Activated CD8-positive, alpha-beta memory T cell treated with anti-CD3 and anti-CD28 coated beads for 1 hour (primary cell): Measurements from ENCODE around the gene ENTPD8.
"Not testable (repeated sequence)": the region's sequence is repeated elsewhere in the genome, so short reads cannot be mapped to it uniquely, and the experiment has no call there.

Experiments used
- DNase-seq, 2 donors: peaks; one replicate each; pipeline ENCODE4 v3.0.0-alpha.2; 2020; ENCODE audit warnings: low read depth in 1 of 2; ENCODE audit errors: extremely low read depth in 1 of 2

ENTPD8 gene

GRCh38 chr9:137459601-137460362 is 18.6 kb upstream of the ENTPD8 start:
- DNase-seq, result no peak

- peak; percentile 79 to 95 for DNase-seq
These were observed 18.0 kb upstream of the ENTPD8 start, which contains the start of gene NSMF for GRCh38 chr9:137459152-137459600. TSS of gene NSMF (minus strand) at chr9:137459334. CDS start at chr9:137459102, 232 bp downstream.

- DNase-seq, result no peak
These were observed 17.3 kb upstream of the ENTPD8 start for GRCh38 chr9:137458194-137459151.

GRCh38 chr9:137457406-137458193 is 16.4 kb upstream of the ENTPD8 start:
- DNase-seq, result no peak

GRCh38 chr9:137456864-137457405 is 15.8 kb upstream of the ENTPD8 start:
- no peak for DNase-seq

- DNase-seq, result no peak
These were observed 15.1 kb upstream of the ENTPD8 start for GRCh38 chr9:137456061-137456863.

GRCh38 chr9:137455359-137455991 is 14.3 kb upstream of the ENTPD8 start:
- DNase-seq, result no peak

GRCh38 chr9:137454597-137455358 is 13.6 kb upstream of the ENTPD8 start:
- no peak for DNase-seq

- no peak for DNase-seq
These were observed 13.0 kb upstream of the ENTPD8 start for GRCh38 chr9:137454145-137454596.

- no peak for DNase-seq
These were observed 12.5 kb upstream of the ENTPD8 start for GRCh38 chr9:137453643-137454081.

- no peak for DNase-seq
These were observed 11.8 kb upstream of the ENTPD8 start for GRCh38 chr9:137452761-137453642.

- DNase-seq, result no peak
These were observed 11.0 kb upstream of the ENTPD8 start for GRCh38 chr9:137452006-137452760.

GRCh38 chr9:137451264-137452005 is 10.3 kb upstream of the ENTPD8 start:
- not testable (repeated sequence) for DNase-seq

- DNase-seq, result peak in 1 of 2 donors; percentile 49
These were observed 9.5 kb upstream of the ENTPD8 start for GRCh38 chr9:137450539-137451222.

GRCh38 chr9:137449931-137450538 is 8.9 kb upstream of the ENTPD8 start:
- no peak for DNase-seq
